GM23338 (cell line): ENCODE measurements around the gene IKZF3. TPM values are rescaled to one million over a fixed set of nuclear protein-coding genes. Genes with fewer than 3 reads are reported as not detected.

ENCODE experiments used
- ATAC-seq: fragments of 200-7000 bp; cut with Tn5 transposase; 3 replicates; pipeline ENCODE4 v1.9.1; 2020
- DNase-seq: peaks from one replicate; pipeline ENCODE4 v3.0.0-alpha.2; 2015; ENCODE audit warnings: low spot score
- H2AFZ ChIP-seq: fragments of 200-600 bp; sonication (generic); 2 replicates; pipeline ENCODE4 v1.8.0; 2016; ENCODE audit warnings: antibody characterized with exemption, mild to moderate bottlenecking, moderate library complexity
- H3F3A ChIP-seq: fragments of 200-600 bp; sonication (generic); replicated peaks from 2 replicates; pipeline ENCODE4 v1.8.0; 2017; ENCODE audit warnings: antibody characterized with exemption, mixed run types, low read depth
- H3K27ac ChIP-seq: fragments of 200-600 bp; sonication (generic); 2 replicates; pipeline ENCODE4 v1.6.1; 2016; ENCODE audit warnings: low read depth
- H3K27me3 ChIP-seq: fragments of 200-600 bp; sonication (generic); 2 replicates; pipeline ENCODE4 v1.8.0; 2016; ENCODE audit warnings: mild to moderate bottlenecking, mixed run types, moderate library complexity; ENCODE audit not compliant: insufficient read depth
- H3K36me3 ChIP-seq: fragments of 200-600 bp; sonication (generic); 2 replicates; pipeline ENCODE4 v1.8.0; 2016; ENCODE audit warnings: mild to moderate bottlenecking; ENCODE audit not compliant: insufficient read depth
- H3K4me1 ChIP-seq: fragments of 200-600 bp; sonication (generic); 2 replicates; pipeline ENCODE4 v1.8.0; 2016; ENCODE audit warnings: mild to moderate bottlenecking, moderate library complexity; ENCODE audit not compliant: insufficient read depth
- H3K4me2 ChIP-seq: fragments of 200-600 bp; sonication (generic); 2 replicates; pipeline ENCODE4 v1.7.1; 2017; ENCODE audit warnings: mixed run types
- H3K4me3 ChIP-seq: fragments of 200-600 bp; sonication (generic); 2 replicates; pipeline ENCODE4 v1.6.1; 2016; ENCODE audit warnings: mixed run types
- H3K79me2 ChIP-seq: fragments of 200-600 bp; sonication (generic); replicated peaks from 2 replicates; pipeline ENCODE4 v1.8.0; 2017; ENCODE audit warnings: mild to moderate bottlenecking; ENCODE audit not compliant: insufficient read depth
- H3K9me2 ChIP-seq: fragments of 200-600 bp; sonication (generic); 2 replicates; pipeline ENCODE4 v1.8.0; 2017; ENCODE audit not compliant: insufficient read depth
- H4K20me1 ChIP-seq: fragments of 200-600 bp; sonication (generic); replicated peaks from 2 replicates; pipeline ENCODE4 v1.8.0; 2017; ENCODE audit warnings: mild to moderate bottlenecking; ENCODE audit not compliant: insufficient read depth
- H3K27ac Mint-ChIP-seq: 2 replicates; pipeline ENCODE4 v1.8.0; 2020; ENCODE audit warnings: inconsistent platforms, mild to moderate bottlenecking, moderate library complexity, mixed read lengths
- H3K27me3 Mint-ChIP-seq: 3 replicates; pipeline ENCODE4 v1.8.0; 2022; ENCODE audit warnings: low read depth, mild to moderate bottlenecking, moderate library complexity, mixed read lengths, inconsistent platforms; ENCODE audit not compliant: insufficient read depth, poor library complexity
- H3K36me3 Mint-ChIP-seq: 3 replicates; pipeline ENCODE4 v1.8.0; 2021; ENCODE audit warnings: low read depth, mild to moderate bottlenecking, inconsistent platforms, moderate library complexity, mixed read lengths
- H3K4me1 Mint-ChIP-seq: 3 replicates; pipeline ENCODE4 v1.8.0; 2020; ENCODE audit warnings: mild to moderate bottlenecking, inconsistent platforms, mixed read lengths
- H3K4me3 Mint-ChIP-seq: 3 replicates; pipeline ENCODE4 v1.8.0; 2021; ENCODE audit warnings: moderate library complexity, mild to moderate bottlenecking, inconsistent platforms, mixed read lengths
- H3K9me3 Mint-ChIP-seq: 3 replicates; pipeline ENCODE4 v1.8.0; 2020; ENCODE audit warnings: moderate library complexity, mild to moderate bottlenecking, inconsistent platforms, mixed read lengths
- CREB1 ChIP-seq: fragments of 250-450 bp; sonication (Bioruptor Pico); IDR thresholded peaks from 2 replicates; pipeline ENCODE4 v1.5.0; 2020; ENCODE audit warnings: low read depth, mild to moderate bottlenecking, moderate library complexity
- CTCF ChIP-seq, 2 experiments: fragments of 200-600 bp in 1 of 2; sonication (generic) in 1 of 2; conservative IDR thresholded peaks; 2 replicates each; pipeline versions ENCODE4 v1.5.1 to v1.6.1; 2016 to 2017; ENCODE audit warnings: antibody characterized with exemption in 2 of 2, low read depth in 2 of 2, mild to moderate bottlenecking in 2 of 2, moderate library complexity in 1 of 2
- ETS1 ChIP-seq: IDR thresholded peaks from 2 replicates; pipeline ENCODE4 v1.6.1; 2016; ENCODE audit warnings: antibody characterized with exemption
- EZH2 ChIP-seq: fragments of 200-600 bp; sonication (generic); IDR thresholded peaks from one replicate; pipeline ENCODE4 v1.8.0; 2017; ENCODE audit warnings: antibody characterized with exemption, mild to moderate bottlenecking, low read depth; ENCODE audit not compliant: unreplicated experiment
- EZH2phosphoT487 ChIP-seq: fragments of 200-600 bp; sonication (generic); IDR thresholded peaks from one replicate; pipeline ENCODE4 v1.8.1; 2018; ENCODE audit warnings: antibody characterized with exemption; ENCODE audit not compliant: unreplicated experiment
- NANOG ChIP-seq: IDR thresholded peaks from 2 replicates; pipeline ENCODE4 v1.6.1; 2016; ENCODE audit warnings: antibody characterized with exemption, borderline replicate concordance
- REST ChIP-seq: IDR thresholded peaks from one replicate; pipeline ENCODE4 v1.6.1; 2018; ENCODE audit warnings: antibody characterized with exemption; ENCODE audit not compliant: unreplicated experiment
- STAT1 ChIP-seq: IDR thresholded peaks from one replicate; pipeline ENCODE4 v1.6.1; 2016; ENCODE audit warnings: antibody characterized with exemption; ENCODE audit not compliant: unreplicated experiment
- ZNF114 ChIP-seq: fragments of 250-450 bp; sonication (Bioruptor Pico); IDR thresholded peaks from 2 replicates; pipeline ENCODE4 v1.5.0; 2020; ENCODE audit warnings: mild to moderate bottlenecking, moderate library complexity
- ZNF331 ChIP-seq: fragments of 250-450 bp; sonication (Bioruptor Pico); IDR thresholded peaks from 2 replicates; pipeline ENCODE4 v1.5.0; 2020; ENCODE audit warnings: low read depth, mild to moderate bottlenecking, moderate library complexity
- polyA plus RNA-seq: library from polyadenylated mRNA; unstranded; fragments of >200 nt; fragmentation: Nextera tagmentation; extraction: Ambion mirVana; gene quantifications from 2 replicates; pipeline ENCODE4 v1.2.1, GENCODE V29; 2016
- total RNA-seq: library from RNA; depleted of rRNA; stranded (reverse); fragments of >200 nt; shearing (Covaris generic); gene quantifications from 2 replicates; pipeline ENCODE4 v1.2.3, GENCODE V29; 2014

IKZF3 gene
- total and polyA plus RNA-seq, 2 experiments from 2014 or later, result 0.11 to 0.76 TPM

- Histone ChIP-seq H3F3A (peaks cover 13% of the 10 kb centered on the region), H3K36me3 (no peaks in the 10 kb centered on the region), H3K4me1 (peaks cover 16% of the 10 kb centered on the region), H2AFZ (no peak overlapping the region), H3K4me3 (no peak overlapping the region), H3K27ac (no peak overlapping the region), H4K20me1 (no peaks in the 10 kb centered on the region), H3K27me3 (no peaks in the 10 kb centered on the region), H3K79me2 (peaks cover 18% of the 10 kb centered on the region), H3K4me2 (no peak overlapping the region), H3K9me2 (no peaks in the 10 kb centered on the region)
- H3K27ac Mint-ChIP-seq, result no peak overlapping the region
- H3K9me3 Mint-ChIP-seq, result no peaks in the 10 kb centered on the region
- no peak for TF ChIP-seq ZNF331
- no peak for TF ChIP-seq CTCF (conservative IDR thresholded peaks at IDR 0.05; ENCODE audit: low read depth in 2 of 2)
- TF ChIP-seq EZH2phosphoT487, result no peak
- TF ChIP-seq CREB1 (CRISPR knock-in tag), result no peak
- no peak for TF ChIP-seq EZH2
- TF ChIP-seq ZNF114 (CRISPR knock-in tag), result no peak
- TF ChIP-seq REST, result no peak
- no peak for TF ChIP-seq ETS1
- no peak for TF ChIP-seq NANOG
- no peak for TF ChIP-seq STAT1
- no peak for DNase-seq
- H3K4me1 Mint-ChIP-seq, result peaks cover 18% of the 10 kb centered on the region
- H3K27me3 Mint-ChIP-seq, result peaks cover 12% of the 10 kb centered on the region
- ATAC-seq, result no peak
- H3K36me3 Mint-ChIP-seq, result peaks cover 38% of the 10 kb centered on the region
- no peak overlapping the region for H3K4me3 Mint-ChIP-seq
Observed at GRCh38 chr17:39744836-39745215, 119.3 kb downstream of the IKZF3 start.
